ENCODE measurements around the gene BLMH.

Gene BLMH

DNA sequence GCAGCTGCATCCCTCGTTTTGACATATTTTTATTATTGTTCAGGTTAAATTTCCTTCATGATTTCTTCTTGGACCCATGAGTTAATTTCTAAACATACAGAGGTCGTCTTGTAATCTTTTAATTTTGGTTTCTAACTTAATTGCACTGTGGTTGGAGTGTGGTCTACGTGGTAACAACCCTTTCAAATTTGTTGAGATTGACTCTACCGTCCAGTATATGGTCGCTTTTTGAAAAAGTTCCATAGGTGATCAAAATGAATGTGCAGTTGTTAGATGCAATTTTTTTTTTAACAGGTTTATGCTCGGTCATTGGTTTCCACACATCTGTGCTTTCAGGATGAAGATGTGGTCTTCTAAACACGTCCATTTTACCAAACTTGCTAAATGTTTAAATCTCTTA is 45.3 kb downstream of the BLMH start:
- H3K9ac ChIP-seq (ENCODE audit: low read length) = no peak overlapping the region
- H3K36me3 ChIP-seq (ENCODE audit: insufficient read depth, low read length) = peaks cover 17% of the 10 kb centered on the region
- H3K27ac ChIP-seq (ENCODE audit: low read depth, low read length) = no peak overlapping the region
- no peaks in the 10 kb centered on the region for H3K9me3 ChIP-seq (ENCODE audit: low read length)
- no peak overlapping the region for H3K4me3 ChIP-seq (ENCODE audit: low read depth in 1 of 2, low read length in 2 of 2)
- no peaks in the 10 kb centered on the region for H3K4me1 ChIP-seq (ENCODE audit: insufficient read depth, low read length)
- H3K27me3 ChIP-seq (ENCODE audit: control insufficient read depth in 1 of 2, insufficient read depth in 2 of 2, low read length in 2 of 2) = no peaks in the 10 kb centered on the region

DNA sequence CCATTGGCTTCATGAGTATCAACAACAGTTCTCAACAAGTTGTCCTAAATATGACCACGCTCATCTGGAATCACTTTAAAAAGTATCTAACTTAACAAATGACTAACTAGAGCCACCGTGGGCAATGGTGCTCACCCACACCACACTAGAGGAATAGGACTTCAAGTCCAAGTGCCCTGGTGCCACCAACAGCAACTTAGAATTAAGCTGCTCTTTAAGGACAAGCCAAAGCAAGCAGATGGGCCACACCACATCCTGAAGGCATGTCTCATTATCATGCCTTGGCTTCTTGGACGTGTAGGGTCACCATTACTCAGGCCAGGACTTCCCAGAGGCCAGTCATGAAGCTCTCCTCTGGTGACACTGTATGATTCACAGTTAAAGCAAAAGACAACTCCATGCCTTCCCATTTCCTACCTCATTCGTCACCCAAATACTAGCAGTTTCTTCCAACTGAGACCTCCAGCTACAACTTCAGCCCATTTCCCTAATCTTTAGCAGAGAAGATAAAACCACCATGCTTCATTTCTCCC is 46.8 kb downstream of the BLMH start:
- Histone ChIP-seq H3K9me3 (ENCODE audit: low read length) (no peaks in the 10 kb centered on the region), H3K9ac (ENCODE audit: low read length) (no peak overlapping the region), H3K27me3 (ENCODE audit: control insufficient read depth in 1 of 2, insufficient read depth in 2 of 2, low read length in 2 of 2) (peaks cover 0 to 2% of the 10 kb centered on the region in 2 donors), H3K4me1 (ENCODE audit: insufficient read depth, low read length) (no peaks in the 10 kb centered on the region), H3K36me3 (ENCODE audit: insufficient read depth, low read length) (peaks cover 17% of the 10 kb centered on the region), H3K27ac (ENCODE audit: low read depth, low read length) (no peak overlapping the region), H3K4me3 (ENCODE audit: low read depth in 1 of 2, low read length in 2 of 2) (no peak overlapping the region)

DNA sequence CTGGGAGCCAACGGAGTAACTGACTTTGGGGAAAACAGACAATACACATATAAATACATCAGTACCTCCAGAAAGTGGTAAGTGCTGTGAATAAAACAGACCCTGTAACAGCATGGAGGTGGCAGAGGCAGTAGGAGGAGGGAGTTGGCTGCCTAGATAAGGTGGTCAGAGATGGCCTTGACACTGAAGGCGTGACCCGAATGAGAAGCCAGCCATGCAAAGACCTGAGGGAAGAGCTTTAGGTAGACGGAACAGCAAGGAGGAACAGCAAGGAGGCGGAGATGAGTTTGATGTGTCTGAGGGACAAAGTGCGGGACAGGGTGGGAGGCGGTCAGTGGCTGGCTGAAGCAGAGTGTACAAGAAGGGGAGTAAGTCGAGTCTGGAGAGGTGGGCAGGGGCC is 48.2 kb downstream of the BLMH start:
- Histone ChIP-seq H3K4me1 (ENCODE audit: insufficient read depth, low read length) (no peaks in the 10 kb centered on the region), H3K36me3 (ENCODE audit: insufficient read depth, low read length) (peaks cover 5% of the 10 kb centered on the region), H3K4me3 (ENCODE audit: low read depth in 1 of 2, low read length in 2 of 2) (no peak overlapping the region), H3K9me3 (ENCODE audit: low read length) (no peaks in the 10 kb centered on the region), H3K9ac (ENCODE audit: low read length) (no peak overlapping the region), H3K27me3 (ENCODE audit: control insufficient read depth in 1 of 2, insufficient read depth in 2 of 2, low read length in 2 of 2) (peaks cover 10 to 16% of the 10 kb centered on the region in 2 donors), H3K27ac (ENCODE audit: low read depth, low read length) (no peak overlapping the region)

DNA sequence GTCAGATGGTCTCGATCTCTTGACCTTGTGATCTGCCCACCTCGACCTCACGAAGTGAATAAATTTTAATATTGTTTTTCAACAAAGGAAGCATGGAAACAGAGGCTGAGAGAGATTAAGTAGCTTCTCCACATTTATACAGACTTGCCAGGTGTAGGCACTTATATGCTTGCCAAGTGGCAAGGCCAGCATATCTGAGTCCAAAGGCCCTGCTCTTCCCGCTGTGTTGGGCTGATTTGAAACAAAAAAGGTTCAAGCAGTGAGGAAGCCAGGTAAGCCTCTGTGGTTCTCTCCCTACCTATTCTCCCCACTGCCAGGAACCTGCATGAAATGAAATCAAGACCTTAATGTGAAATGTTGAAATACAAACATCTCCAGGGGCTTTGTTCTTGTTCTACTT is 48.7 kb downstream of the BLMH start:
- Histone ChIP-seq H3K27me3 (ENCODE audit: control insufficient read depth in 1 of 2, insufficient read depth in 2 of 2, low read length in 2 of 2) (peaks cover 15 to 22% of the 10 kb centered on the region in 2 donors), H3K27ac (ENCODE audit: low read depth, low read length) (no peak overlapping the region), H3K9ac (ENCODE audit: low read length) (no peak overlapping the region), H3K36me3 (ENCODE audit: insufficient read depth, low read length) (no peaks in the 10 kb centered on the region), H3K9me3 (ENCODE audit: low read length) (no peaks in the 10 kb centered on the region), H3K4me3 (ENCODE audit: low read depth in 1 of 2, low read length in 2 of 2) (no peak overlapping the region), H3K4me1 (ENCODE audit: insufficient read depth, low read length) (no peaks in the 10 kb centered on the region)

- H3K9ac ChIP-seq (ENCODE audit: low read length) = no peak overlapping the region
- no peak overlapping the region for H3K4me3 ChIP-seq (ENCODE audit: low read depth in 1 of 2, low read length in 2 of 2)
- no peaks in the 10 kb centered on the region for H3K9me3 ChIP-seq (ENCODE audit: low read length)
- peaks cover 28 to 40% of the 10 kb centered on the region in 2 donors for H3K27me3 ChIP-seq (ENCODE audit: control insufficient read depth in 1 of 2, insufficient read depth in 2 of 2, low read length in 2 of 2)
- H3K36me3 ChIP-seq (ENCODE audit: insufficient read depth, low read length) = no peaks in the 10 kb centered on the region
- no peak overlapping the region for H3K27ac ChIP-seq (ENCODE audit: low read depth, low read length)
- H3K4me1 ChIP-seq (ENCODE audit: insufficient read depth, low read length) = peaks cover 4% of the 10 kb centered on the region
These were observed 50.7 kb downstream of the BLMH start for GRCh38 chr17:30241051-30241450.

DNA sequence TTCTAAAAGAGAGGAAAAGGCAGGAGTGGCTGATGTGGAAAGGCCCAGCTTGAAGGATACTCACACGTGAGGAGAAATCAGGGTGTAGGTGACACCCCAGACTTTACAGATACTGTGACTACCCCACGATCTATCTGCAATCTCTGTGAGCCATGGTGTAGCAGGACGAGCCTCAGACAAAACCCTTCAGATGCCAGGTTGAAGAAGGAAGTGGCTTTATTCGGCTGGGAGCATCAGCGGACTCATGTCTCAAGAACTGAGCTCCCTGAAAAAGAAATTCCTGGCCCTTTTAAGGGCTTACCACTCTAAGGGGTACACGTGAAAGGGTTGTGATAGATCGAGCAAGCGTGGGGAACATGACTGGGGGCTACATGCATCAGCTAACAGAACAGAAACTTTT is 51.6 kb downstream of the BLMH start:
- no peak overlapping the region for H3K9ac ChIP-seq (ENCODE audit: low read length)
- H3K27me3 ChIP-seq (ENCODE audit: control insufficient read depth in 1 of 2, insufficient read depth in 2 of 2, low read length in 2 of 2) = peaks cover 31 to 49% of the 10 kb centered on the region in 2 donors
- H3K27ac ChIP-seq (ENCODE audit: low read depth, low read length) = no peak overlapping the region

GRCh38 chr17:30239089-30239462 is 52.7 kb downstream of the BLMH start:
- Histone ChIP-seq H3K27me3 (ENCODE audit: control insufficient read depth in 1 of 2, insufficient read depth in 2 of 2, low read length in 2 of 2) (peaks cover 31 to 53% of the 10 kb centered on the region in 2 donors), H3K27ac (ENCODE audit: low read depth, low read length) (no peak overlapping the region), H3K9ac (ENCODE audit: low read length) (no peak overlapping the region), H3K36me3 (ENCODE audit: insufficient read depth, low read length) (no peaks in the 10 kb centered on the region), H3K9me3 (ENCODE audit: low read length) (no peaks in the 10 kb centered on the region), H3K4me3 (ENCODE audit: low read depth in 1 of 2, low read length in 2 of 2) (no peak overlapping the region), H3K4me1 (ENCODE audit: insufficient read depth, low read length) (peaks cover 18% of the 10 kb centered on the region)

More for the DNA sequence above, 51.6 kb downstream of the BLMH start:
- H3K9me3 ChIP-seq (ENCODE audit: low read length) = no peaks in the 10 kb centered on the region
- peaks cover 12% of the 10 kb centered on the region for H3K4me1 ChIP-seq (ENCODE audit: insufficient read depth, low read length)
- no peak overlapping the region for H3K4me3 ChIP-seq (ENCODE audit: low read depth in 1 of 2, low read length in 2 of 2)
- H3K36me3 ChIP-seq (ENCODE audit: insufficient read depth, low read length) = no peaks in the 10 kb centered on the region

GRCh38 chr17:30238387-30239088 is 53.2 kb downstream of the BLMH start:
- H3K27me3 ChIP-seq (ENCODE audit: control insufficient read depth in 1 of 2, insufficient read depth in 2 of 2, low read length in 2 of 2) = peaks cover 31 to 54% of the 10 kb centered on the region in 2 donors
- H3K9me3 ChIP-seq (ENCODE audit: low read length) = no peaks in the 10 kb centered on the region
- no peaks in the 10 kb centered on the region for H3K36me3 ChIP-seq (ENCODE audit: insufficient read depth, low read length)
- no peak overlapping the region for H3K4me3 ChIP-seq (ENCODE audit: low read depth in 1 of 2, low read length in 2 of 2)
- no peak overlapping the region for H3K27ac ChIP-seq (ENCODE audit: low read depth, low read length)
- H3K9ac ChIP-seq (ENCODE audit: low read length) = no peak overlapping the region
- H3K4me1 ChIP-seq (ENCODE audit: insufficient read depth, low read length) = peaks cover 18% of the 10 kb centered on the region

- Histone ChIP-seq H3K9me3 (ENCODE audit: low read length) (no peaks in the 10 kb centered on the region), H3K36me3 (ENCODE audit: insufficient read depth, low read length) (no peaks in the 10 kb centered on the region), H3K9ac (ENCODE audit: low read length) (no peak overlapping the region), H3K27me3 (ENCODE audit: control insufficient read depth in 1 of 2, insufficient read depth in 2 of 2, low read length in 2 of 2) (peaks cover 31 to 54% of the 10 kb centered on the region in 2 donors), H3K4me3 (ENCODE audit: low read depth in 1 of 2, low read length in 2 of 2) (no peak overlapping the region), H3K27ac (ENCODE audit: low read depth, low read length) (no peak overlapping the region), H3K4me1 (ENCODE audit: insufficient read depth, low read length) (peaks cover 18% of the 10 kb centered on the region)
These were observed 53.8 kb downstream of the BLMH start for GRCh38 chr17:30238003-30238344.

GRCh38 chr17:30237296-30238002 is 54.3 kb downstream of the BLMH start:
- H3K9ac ChIP-seq (ENCODE audit: low read length) = no peak overlapping the region
- H3K4me3 ChIP-seq (ENCODE audit: low read depth in 1 of 2, low read length in 2 of 2) = no peak overlapping the region
- peaks cover 18% of the 10 kb centered on the region for H3K4me1 ChIP-seq (ENCODE audit: insufficient read depth, low read length)
- peaks cover 31 to 54% of the 10 kb centered on the region in 2 donors for H3K27me3 ChIP-seq (ENCODE audit: control insufficient read depth in 1 of 2, insufficient read depth in 2 of 2, low read length in 2 of 2)
- no peaks in the 10 kb centered on the region for H3K9me3 ChIP-seq (ENCODE audit: low read length)
- H3K36me3 ChIP-seq (ENCODE audit: insufficient read depth, low read length) = no peaks in the 10 kb centered on the region
- no peak overlapping the region for H3K27ac ChIP-seq (ENCODE audit: low read depth, low read length)

GRCh38 chr17:30236766-30237165 is 55.0 kb downstream of the BLMH start:
- H3K36me3 ChIP-seq (ENCODE audit: insufficient read depth, low read length) = no peaks in the 10 kb centered on the region
- H3K9ac ChIP-seq (ENCODE audit: low read length) = no peak overlapping the region
- peaks cover 18% of the 10 kb centered on the region for H3K4me1 ChIP-seq (ENCODE audit: insufficient read depth, low read length)
- no peak overlapping the region for H3K27ac ChIP-seq (ENCODE audit: low read depth, low read length)
- no peaks in the 10 kb centered on the region for H3K9me3 ChIP-seq (ENCODE audit: low read length)
- H3K4me3 ChIP-seq (ENCODE audit: low read depth in 1 of 2, low read length in 2 of 2) = no peak overlapping the region
- H3K27me3 ChIP-seq (ENCODE audit: control insufficient read depth in 1 of 2, insufficient read depth in 2 of 2, low read length in 2 of 2) = peaks cover 31 to 54% of the 10 kb centered on the region in 2 donors

Measured in muscle layer of colon (tissue), 2 donors.